Nephron progenitor cell (in vitro differentiated cells): Measurements from ENCODE around the gene C17orf107.

Experiments
- DNase-seq: peaks from one replicate; pipeline ENCODE4 v3.0.0; 2021
- H3K27ac Mint-ChIP-seq: 2 replicates; pipeline ENCODE4 v1.8.0; 2021; ENCODE audit warnings: mild to moderate bottlenecking, moderate library complexity, mixed read lengths
- H3K27me3 Mint-ChIP-seq: 2 replicates; pipeline ENCODE4 v1.8.0; 2021; ENCODE audit warnings: mild to moderate bottlenecking, low read depth, mixed read lengths; ENCODE audit not compliant: poor library complexity
- H3K36me3 Mint-ChIP-seq: 2 replicates; pipeline ENCODE4 v1.8.0; 2021; ENCODE audit warnings: low read depth, mixed read lengths
- H3K4me1 Mint-ChIP-seq: 2 replicates; pipeline ENCODE4 v1.8.0; 2021; ENCODE audit warnings: mixed read lengths
- H3K4me3 Mint-ChIP-seq: 2 replicates; pipeline ENCODE4 v1.8.0; 2021; ENCODE audit warnings: mild to moderate bottlenecking, moderate library complexity, mixed read lengths
- H3K9me3 Mint-ChIP-seq: 2 replicates; pipeline ENCODE4 v1.8.0; 2021; ENCODE audit warnings: mild to moderate bottlenecking, moderate library complexity, mixed read lengths
- TF ChIP-seq, protein P1 (sequence below): fragments of 200-600 bp; sonication (generic); IDR thresholded peaks from 2 replicates; pipeline ENCODE4 v1.5.0; 2021; ENCODE audit warnings: antibody characterized with exemption

Gene C17orf107

DNA sequence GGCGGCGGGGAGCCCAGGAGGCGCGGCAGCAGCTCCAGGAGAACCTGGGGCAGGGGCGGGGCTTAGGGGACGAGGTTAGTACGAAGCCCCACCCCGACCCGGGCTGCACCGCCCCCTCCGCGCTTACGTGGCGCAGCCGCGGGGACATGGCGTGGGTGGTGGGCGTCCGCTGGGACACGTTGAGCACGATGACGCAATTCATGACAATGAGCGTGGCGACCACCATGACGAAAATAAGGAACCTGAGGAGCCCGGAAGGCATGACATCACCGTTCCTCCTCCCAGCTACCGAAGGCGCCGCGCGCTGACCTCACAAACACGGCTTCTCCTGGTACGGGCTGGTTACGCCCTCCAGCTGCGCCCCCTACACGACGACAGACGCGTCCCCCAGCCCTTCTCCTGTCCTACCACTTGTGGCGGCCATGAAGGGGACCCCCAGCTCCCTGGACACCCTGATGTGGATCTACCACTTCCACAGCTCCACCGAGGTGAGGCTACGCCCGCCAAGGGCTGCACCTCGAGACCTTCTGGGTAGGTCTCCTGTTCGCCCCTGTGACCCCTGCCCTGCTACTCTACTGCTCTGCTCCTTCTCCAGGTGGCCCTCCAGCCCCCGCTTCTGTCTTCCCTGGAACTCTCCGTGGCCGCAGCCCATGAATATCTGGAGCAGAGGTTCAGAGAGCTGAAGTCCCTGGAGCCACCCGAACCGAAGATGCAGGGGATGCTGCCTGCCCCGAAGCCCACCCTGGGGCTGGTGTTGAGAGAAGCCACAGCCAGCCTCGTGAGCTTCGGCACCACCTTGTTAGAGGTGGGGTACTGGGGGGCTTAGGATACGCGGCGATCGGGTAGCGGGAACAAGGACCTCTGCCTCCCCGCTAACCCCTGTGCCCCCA lies at the start of gene C17orf107:
C17orf107 (plus strand) TSS at position 196 of the 890 bp plus-strand sequence; CDS start at position 423, 227 bp downstream.
- peak within 1 kb of the TSS; percentile 69 for H3K4me3 Mint-ChIP-seq
- H3K9me3 Mint-ChIP-seq = no peaks in the 10 kb centered on the region
- peaks cover 30% of the 10 kb centered on the region for H3K36me3 Mint-ChIP-seq
- H3K4me1 Mint-ChIP-seq = peaks cover 50% of the 10 kb centered on the region
- TF ChIP-seq, protein P1, sequence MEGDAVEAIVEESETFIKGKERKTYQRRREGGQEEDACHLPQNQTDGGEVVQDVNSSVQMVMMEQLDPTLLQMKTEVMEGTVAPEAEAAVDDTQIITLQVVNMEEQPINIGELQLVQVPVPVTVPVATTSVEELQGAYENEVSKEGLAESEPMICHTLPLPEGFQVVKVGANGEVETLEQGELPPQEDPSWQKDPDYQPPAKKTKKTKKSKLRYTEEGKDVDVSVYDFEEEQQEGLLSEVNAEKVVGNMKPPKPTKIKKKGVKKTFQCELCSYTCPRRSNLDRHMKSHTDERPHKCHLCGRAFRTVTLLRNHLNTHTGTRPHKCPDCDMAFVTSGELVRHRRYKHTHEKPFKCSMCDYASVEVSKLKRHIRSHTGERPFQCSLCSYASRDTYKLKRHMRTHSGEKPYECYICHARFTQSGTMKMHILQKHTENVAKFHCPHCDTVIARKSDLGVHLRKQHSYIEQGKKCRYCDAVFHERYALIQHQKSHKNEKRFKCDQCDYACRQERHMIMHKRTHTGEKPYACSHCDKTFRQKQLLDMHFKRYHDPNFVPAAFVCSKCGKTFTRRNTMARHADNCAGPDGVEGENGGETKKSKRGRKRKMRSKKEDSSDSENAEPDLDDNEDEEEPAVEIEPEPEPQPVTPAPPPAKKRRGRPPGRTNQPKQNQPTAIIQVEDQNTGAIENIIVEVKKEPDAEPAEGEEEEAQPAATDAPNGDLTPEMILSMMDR = no peak
- H3K27ac Mint-ChIP-seq = peak within 1 kb of the TSS; percentile 80
- H3K27me3 Mint-ChIP-seq = peaks cover 16% of the 10 kb centered on the region
- DNase-seq = peak; percentile 65

DNA sequence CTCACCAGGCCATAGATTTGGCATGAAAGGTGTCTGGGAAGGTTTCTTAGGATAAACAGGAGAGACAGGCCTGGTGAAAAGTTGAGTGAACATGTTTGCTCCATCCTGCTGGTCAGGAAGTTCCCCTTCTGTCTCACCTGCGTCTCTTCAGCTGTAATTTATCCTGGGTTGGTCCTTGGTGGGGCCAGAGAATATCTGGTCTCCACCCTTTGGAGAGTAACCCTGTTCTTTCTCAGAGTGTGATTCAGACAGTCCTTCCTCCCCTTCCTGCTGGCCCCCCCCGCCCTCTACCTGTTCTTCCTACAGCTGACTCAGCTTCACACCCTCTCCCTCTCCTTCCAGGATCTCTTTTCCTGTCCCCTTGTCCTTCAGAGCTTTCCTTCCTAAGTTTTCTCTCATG lies 49.1 kb upstream of the C17orf107 start:
- Mint-ChIP-seq H3K27me3 (no peaks in the 10 kb centered on the region), H3K27ac (no peak overlapping the region), H3K4me1 (peaks cover 61% of the 10 kb centered on the region), H3K4me3 (no peak overlapping the region), H3K36me3 (peaks cover 13% of the 10 kb centered on the region), H3K9me3 (peaks cover 5% of the 10 kb centered on the region)
- TF ChIP-seq, protein P1 = no peak
- DNase-seq = no peak

DNA sequence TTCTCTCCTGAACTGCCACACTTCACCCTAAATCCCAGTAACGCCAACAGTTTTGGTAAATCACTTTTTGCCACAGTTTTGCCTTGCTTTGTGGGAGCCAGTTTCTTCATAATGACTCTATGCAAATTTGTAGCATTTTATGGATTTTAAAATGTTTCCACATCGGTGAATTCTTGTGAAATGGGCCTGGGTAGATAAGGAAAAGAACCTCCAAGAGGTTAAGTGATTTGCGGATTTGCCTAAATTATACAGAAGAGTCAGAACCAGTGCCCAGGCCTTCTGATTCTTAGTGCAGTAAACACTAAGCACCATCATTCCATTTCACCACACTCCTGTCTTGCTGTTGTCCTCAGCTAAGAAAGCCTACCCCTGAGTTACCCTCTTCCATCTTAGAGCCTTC lies 48.3 kb upstream of the C17orf107 start:
- peak overlapping the region; percentile 68 for H3K27ac Mint-ChIP-seq
- DNase-seq = no peak
- peaks cover 5% of the 10 kb centered on the region for H3K9me3 Mint-ChIP-seq
- H3K27me3 Mint-ChIP-seq = no peaks in the 10 kb centered on the region
- H3K36me3 Mint-ChIP-seq = peaks cover 12% of the 10 kb centered on the region
- H3K4me1 Mint-ChIP-seq = peaks cover 62% of the 10 kb centered on the region
- no peak overlapping the region for H3K4me3 Mint-ChIP-seq
- TF ChIP-seq, protein P1 = no peak

DNA sequence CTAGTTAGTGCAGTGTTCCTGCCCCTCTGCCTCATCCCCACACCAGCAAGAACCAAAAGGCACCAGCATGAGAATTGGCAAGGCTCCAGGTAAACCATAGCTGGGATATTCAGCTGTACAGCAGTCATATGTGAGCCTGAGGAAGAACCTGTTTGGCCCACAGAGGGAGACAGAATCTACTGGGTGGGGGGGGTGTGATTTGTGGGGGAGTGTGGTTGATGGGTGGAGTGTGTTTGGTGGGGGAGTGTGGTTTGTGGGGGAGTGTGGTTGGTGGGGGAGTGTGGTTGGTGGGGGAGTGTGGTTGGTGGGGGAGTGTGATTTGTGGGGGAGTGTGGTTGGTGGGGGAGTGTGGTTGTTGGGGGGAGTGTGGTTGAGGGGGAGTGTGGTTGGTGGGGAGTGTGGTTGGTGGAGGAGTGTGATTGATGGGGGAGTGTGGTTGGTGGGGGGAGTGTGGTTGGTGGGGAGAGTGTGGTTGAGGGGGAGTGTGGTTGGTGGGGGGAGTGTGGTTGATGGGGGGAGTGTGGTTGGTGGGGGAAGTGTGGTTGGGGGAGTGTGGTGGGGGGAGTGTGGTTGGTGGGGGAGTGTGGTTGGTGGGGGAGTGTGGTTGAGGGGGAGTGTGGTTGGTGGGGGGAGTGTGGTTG lies 46.6 kb upstream of the C17orf107 start:
- Mint-ChIP-seq H3K27ac (peak overlapping the region; percentile 37), H3K27me3 (no peaks in the 10 kb centered on the region), H3K36me3 (peaks cover 21% of the 10 kb centered on the region), H3K4me3 (no peak overlapping the region), H3K4me1 (peaks cover 66% of the 10 kb centered on the region), H3K9me3 (peaks cover 5% of the 10 kb centered on the region)
- DNase-seq = no peak
- TF ChIP-seq, protein P1 = no peak

DNA sequence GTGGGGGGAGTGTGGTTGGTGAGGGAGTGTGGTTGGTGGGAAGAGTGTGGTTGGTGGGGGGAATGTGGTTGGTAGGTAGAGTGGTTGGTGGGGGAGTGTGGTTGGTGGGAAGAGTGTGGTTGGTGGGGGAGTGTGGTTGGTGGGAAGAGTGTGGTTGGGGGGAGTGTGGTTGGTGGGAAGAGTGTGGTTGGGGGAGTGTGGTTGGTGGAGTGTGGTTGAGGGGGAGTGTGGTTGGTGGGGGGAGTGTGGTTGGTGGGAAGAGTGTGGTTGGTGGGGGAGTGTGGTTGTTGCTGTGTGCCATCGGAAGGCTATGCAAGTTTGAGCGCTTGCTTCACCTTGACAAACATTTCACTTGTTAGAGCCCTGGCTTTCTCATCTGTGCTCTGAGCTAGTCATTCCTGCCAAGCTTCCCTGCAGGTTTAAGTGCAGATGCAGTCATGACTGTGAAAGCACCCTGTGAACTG lies 46.1 kb upstream of the C17orf107 start:
- Mint-ChIP-seq H3K27me3 (no peaks in the 10 kb centered on the region), H3K4me1 (peaks cover 67% of the 10 kb centered on the region)

More for the DNA sequence above, 46.1 kb upstream of the C17orf107 start:
- no peak overlapping the region for H3K4me3 Mint-ChIP-seq
- H3K9me3 Mint-ChIP-seq = peaks cover 5% of the 10 kb centered on the region
- H3K27ac Mint-ChIP-seq = no peak overlapping the region
- DNase-seq = no peak
- H3K36me3 Mint-ChIP-seq = peaks cover 21% of the 10 kb centered on the region
- TF ChIP-seq, protein P1 = no peak
